A673 (cell line): ENCODE results near the gene FIGN. TPM values are rescaled to one million over a fixed set of nuclear protein-coding genes. Genes with fewer than 3 reads are reported as not detected.

Experiments used
- BruUV-seq: library from RNA; stranded (reverse); fragments of 400-500 nt; replicated peaks from 2 replicates; lab custom pipeline; 2021; lab: Mats Ljungman, UMichigan
- CTCF ChIA-PET: fragments of 300-600 bp; sonication (Branson Sonifier 250); formaldehyde crosslinking; loops from one replicate; lab custom pipeline; 2022; ENCODE audit warnings: antibody characterized with exemption; lab: Charles Lee
- POLR2A ChIA-PET: fragments of 300-600 bp; sonication (Branson Sonifier 250); formaldehyde crosslinking; loops from one replicate; lab custom pipeline; 2022; ENCODE audit warnings: antibody characterized with exemption; ENCODE audit not compliant: low non-redundant PET; lab: Charles Lee
- DNase-seq: peaks from one replicate; pipeline ENCODE4 v3.0.0-alpha.2; 2015; ENCODE audit warnings: low spot score
- H3K27ac ChIP-seq: fragments of 200-600 bp; sonication (generic); 2 replicates; pipeline ENCODE4 v1.5.1; 2016; ENCODE audit warnings: mixed run types, low read depth, mild to moderate bottlenecking, mixed read lengths, antibody characterized with exemption, low read length; ENCODE audit not compliant: poor library complexity, severe bottlenecking
- H3K27me3 ChIP-seq: fragments of 200-600 bp; sonication (generic); replicated peaks from 2 replicates; pipeline ENCODE4 v1.6.1; 2017; ENCODE audit warnings: mixed run types, low read depth, mild to moderate bottlenecking, mixed read lengths, antibody characterized with exemption, low read length; ENCODE audit not compliant: insufficient read depth, poor library complexity
- H3K36me3 ChIP-seq: fragments of 200-600 bp; sonication (generic); 2 replicates; pipeline ENCODE4 v1.6.1; 2016; ENCODE audit warnings: mixed run types, mild to moderate bottlenecking, mixed read lengths, antibody characterized with exemption, low read length; ENCODE audit not compliant: insufficient read depth, poor library complexity, severe bottlenecking
- H3K4me1 ChIP-seq: fragments of 200-600 bp; sonication (generic); 2 replicates; pipeline ENCODE4 v1.6.1; 2017; ENCODE audit warnings: mixed run types, mild to moderate bottlenecking, mixed read lengths, antibody characterized with exemption, low read length; ENCODE audit not compliant: insufficient read depth, poor library complexity, severe bottlenecking
- H3K4me3 ChIP-seq: fragments of 200-600 bp; sonication (generic); 2 replicates; pipeline ENCODE4 v1.5.1; 2016; ENCODE audit warnings: low read depth, mixed run types, mild to moderate bottlenecking, mixed read lengths, low read length; ENCODE audit not compliant: poor library complexity, severe bottlenecking
- H3K9me3 ChIP-seq: fragments of 200-600 bp; sonication (generic); 2 replicates; pipeline ENCODE4 v1.6.1; 2016; ENCODE audit warnings: mixed run types, low read depth, mild to moderate bottlenecking, mixed read lengths, antibody characterized with exemption, low read length; ENCODE audit not compliant: poor library complexity, severe bottlenecking
- CTCF ChIP-seq: fragments of 300-800, 200-600 bp; sonication (generic); conservative IDR thresholded peaks from 2 replicates; pipeline ENCODE4 v1.5.1; 2017; ENCODE audit warnings: low read depth, mild to moderate bottlenecking, antibody characterized with exemption, low read length, moderate library complexity, mixed read lengths
- EZH2 ChIP-seq: fragments of 200-600 bp; sonication (generic); IDR thresholded peaks from 2 replicates; pipeline ENCODE4 v1.6.1; 2017; ENCODE audit warnings: borderline replicate concordance, low read depth, mild to moderate bottlenecking, mixed read lengths, antibody characterized with exemption, low read length; ENCODE audit not compliant: poor library complexity, severe bottlenecking
- intact Hi-C: fragments of 100-400 bp; cut with micrococcal nuclease; formaldehyde crosslinking; loops from one replicate; pipeline ENCODE4 v1.10.0; 2022; ENCODE audit not compliant: unreplicated experiment
- total RNA-seq: library from RNA; stranded (reverse); gene quantifications from 2 replicates; pipeline ENCODE4 v1.2.3, GENCODE V29; 2021

Gene FIGN
- total RNA-seq, 1 experiment from 2014 or later = 0.24 TPM

DNA sequence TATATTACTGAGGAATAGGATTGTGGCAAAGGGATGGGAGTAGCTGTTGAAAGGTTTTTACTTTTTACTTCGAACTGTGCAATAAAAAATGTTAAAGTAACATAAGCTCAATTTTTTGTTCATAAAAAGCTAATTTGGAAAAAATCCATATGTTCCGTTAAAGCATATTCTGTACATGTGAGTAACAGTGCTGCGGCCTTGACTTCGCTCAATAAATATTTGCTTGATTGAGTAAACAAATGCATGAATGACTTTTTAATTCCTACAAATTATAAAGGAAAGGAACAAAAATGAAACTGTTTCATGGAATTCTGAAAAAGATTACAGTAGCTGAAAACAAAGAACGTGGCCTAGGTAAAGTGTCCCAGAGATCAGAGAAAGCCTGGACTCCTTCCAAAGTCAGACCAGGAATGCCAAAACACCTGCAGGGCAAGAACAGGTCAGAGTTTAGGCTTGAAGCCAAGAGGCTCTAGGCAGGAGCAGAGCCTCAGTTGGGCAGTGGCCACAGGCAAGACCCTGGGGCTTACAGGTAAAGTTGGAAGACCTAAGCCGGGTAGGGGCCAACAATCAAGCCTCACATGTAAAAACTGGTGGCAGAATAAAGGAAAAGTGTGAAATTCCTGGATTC is 44.3 kb upstream of the FIGN start:
- BruUV-seq = no TSS peak
- no peak for DNase-seq
- Histone ChIP-seq H3K27ac (no peak overlapping the region), H3K27me3 (no peaks in the 10 kb centered on the region), H3K36me3 (no peaks in the 10 kb centered on the region), H3K9me3 (no peaks in the 10 kb centered on the region), H3K4me3 (no peak overlapping the region), H3K4me1 (no peaks in the 10 kb centered on the region)
- intact Hi-C loops = no loop called here
- TF ChIP-seq EZH2 (no peak), CTCF (no peak)
- CTCF ChIA-PET = no interaction called here
- POLR2A ChIA-PET = no interaction called here

DNA sequence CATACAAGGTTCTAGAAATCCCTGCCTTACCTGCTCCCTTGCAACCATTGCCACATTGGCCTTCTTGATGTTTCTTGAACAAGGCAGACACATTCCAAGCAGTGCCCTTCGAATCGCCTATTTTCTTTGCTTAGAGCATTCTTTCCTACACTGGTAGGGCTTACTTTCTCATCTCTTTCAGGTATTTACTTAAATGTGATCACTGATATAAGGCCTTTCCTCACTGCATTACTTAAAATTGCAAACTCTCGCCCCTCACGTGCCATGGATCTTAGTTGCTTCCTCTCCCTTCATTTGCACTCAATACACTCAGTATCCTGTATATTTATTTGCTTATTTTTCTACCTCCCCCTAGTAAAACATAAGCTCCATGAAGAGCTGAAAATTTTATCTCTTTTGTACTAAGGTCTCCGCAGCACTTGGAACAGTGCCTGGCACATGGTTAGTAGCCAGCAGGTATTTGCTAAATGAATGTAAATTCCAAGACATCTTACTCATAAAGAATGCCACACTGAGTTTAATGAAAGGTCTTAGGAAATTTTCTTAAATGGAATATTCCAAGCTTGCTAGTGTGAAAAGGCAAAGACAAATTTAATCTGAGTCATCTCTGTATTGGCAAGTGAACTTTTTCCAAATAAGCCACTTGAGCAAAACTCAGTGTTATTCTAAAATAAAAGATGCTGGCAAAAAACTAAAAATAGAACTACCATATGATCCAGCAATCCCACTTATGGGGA is 42.4 kb upstream of the FIGN start:
- ChIA-PET POLR2A (no interaction called here), CTCF (no interaction called here)
- H3K27ac ChIP-seq = no peak overlapping the region
- intact Hi-C loops = no loop called here
- H3K4me1 ChIP-seq = no peaks in the 10 kb centered on the region
- H3K36me3 ChIP-seq = no peaks in the 10 kb centered on the region
- DNase-seq = peak; percentile 26
- no peaks in the 10 kb centered on the region for H3K27me3 ChIP-seq
- no peaks in the 10 kb centered on the region for H3K9me3 ChIP-seq
- H3K4me3 ChIP-seq = no peak overlapping the region
- no TSS peak for BruUV-seq
- TF ChIP-seq EZH2 (no peak), CTCF (no peak)

GRCh38 chr2:163775304-163775703 is 39.5 kb upstream of the FIGN start:
- no peak for TF ChIP-seq CTCF
- TF ChIP-seq EZH2 = no peak
- no peaks in the 10 kb centered on the region for H3K9me3 ChIP-seq
- H3K4me3 ChIP-seq = no peak overlapping the region
- H3K36me3 ChIP-seq = no peaks in the 10 kb centered on the region
- intact Hi-C loops = no loop called here
- ChIA-PET POLR2A (no interaction called here), CTCF (no interaction called here)
- BruUV-seq = no TSS peak
- DNase-seq = peak; percentile 4
- H3K4me1 ChIP-seq = no peaks in the 10 kb centered on the region
- H3K27ac ChIP-seq = no peak overlapping the region
- H3K27me3 ChIP-seq = no peaks in the 10 kb centered on the region
